ENCODE data around the gene KRTAP26-1. TPM values are rescaled to one million over a fixed set of nuclear protein-coding genes. Genes with fewer than 3 reads are reported as not detected.

The KRTAP26-1 gene
- total RNA-seq, 1 experiment from 2014 or later: not detected

DNA sequence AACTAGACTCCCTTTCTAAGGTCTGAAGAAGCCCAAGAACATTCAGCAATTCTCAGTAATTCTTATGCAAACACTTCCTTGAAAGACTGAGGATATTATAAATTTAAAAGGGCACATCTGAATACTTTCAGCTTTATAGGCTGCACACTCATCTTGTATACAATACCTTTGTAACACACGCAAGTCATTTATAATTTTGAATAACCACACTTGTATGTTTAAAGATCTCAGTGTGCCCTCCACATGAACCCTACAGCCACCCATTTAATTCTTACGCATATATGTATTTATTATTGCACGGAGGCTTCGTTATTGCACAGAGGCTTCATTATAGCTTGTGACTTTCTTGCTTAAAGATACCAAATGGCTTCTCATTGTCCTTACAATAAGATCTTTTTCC is 18.6 kb upstream of the KRTAP26-1 start:
- H3K4me3 Mint-ChIP-seq (ENCODE audit: low read depth, unreplicated experiment): no peak overlapping the region
- BruUV-seq (replicated peaks): no TSS peak
- no peaks in the 10 kb centered on the region for H3K9me3 Mint-ChIP-seq (ENCODE audit: low read depth, unreplicated experiment)
- no peak for DNase-seq
- no peaks in the 10 kb centered on the region for H3K36me3 Mint-ChIP-seq (ENCODE audit: insufficient read depth, unreplicated experiment)
- intact Hi-C loops (cut with micrococcal nuclease; ENCODE audit: unreplicated experiment): no loop called here
- no peak overlapping the region for H3K27ac Mint-ChIP-seq (ENCODE audit: unreplicated experiment)
- no peaks in the 10 kb centered on the region for H3K27me3 Mint-ChIP-seq (ENCODE audit: unreplicated experiment)
- no peaks in the 10 kb centered on the region for H3K4me1 Mint-ChIP-seq (ENCODE audit: low read depth, unreplicated experiment)
- CTCF ChIA-PET: no interaction called here
- TF ChIP-seq, protein P1, sequence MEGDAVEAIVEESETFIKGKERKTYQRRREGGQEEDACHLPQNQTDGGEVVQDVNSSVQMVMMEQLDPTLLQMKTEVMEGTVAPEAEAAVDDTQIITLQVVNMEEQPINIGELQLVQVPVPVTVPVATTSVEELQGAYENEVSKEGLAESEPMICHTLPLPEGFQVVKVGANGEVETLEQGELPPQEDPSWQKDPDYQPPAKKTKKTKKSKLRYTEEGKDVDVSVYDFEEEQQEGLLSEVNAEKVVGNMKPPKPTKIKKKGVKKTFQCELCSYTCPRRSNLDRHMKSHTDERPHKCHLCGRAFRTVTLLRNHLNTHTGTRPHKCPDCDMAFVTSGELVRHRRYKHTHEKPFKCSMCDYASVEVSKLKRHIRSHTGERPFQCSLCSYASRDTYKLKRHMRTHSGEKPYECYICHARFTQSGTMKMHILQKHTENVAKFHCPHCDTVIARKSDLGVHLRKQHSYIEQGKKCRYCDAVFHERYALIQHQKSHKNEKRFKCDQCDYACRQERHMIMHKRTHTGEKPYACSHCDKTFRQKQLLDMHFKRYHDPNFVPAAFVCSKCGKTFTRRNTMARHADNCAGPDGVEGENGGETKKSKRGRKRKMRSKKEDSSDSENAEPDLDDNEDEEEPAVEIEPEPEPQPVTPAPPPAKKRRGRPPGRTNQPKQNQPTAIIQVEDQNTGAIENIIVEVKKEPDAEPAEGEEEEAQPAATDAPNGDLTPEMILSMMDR (IDR thresholded peaks at IDR 0.05; ENCODE audit: unreplicated experiment): no peak

DNA sequence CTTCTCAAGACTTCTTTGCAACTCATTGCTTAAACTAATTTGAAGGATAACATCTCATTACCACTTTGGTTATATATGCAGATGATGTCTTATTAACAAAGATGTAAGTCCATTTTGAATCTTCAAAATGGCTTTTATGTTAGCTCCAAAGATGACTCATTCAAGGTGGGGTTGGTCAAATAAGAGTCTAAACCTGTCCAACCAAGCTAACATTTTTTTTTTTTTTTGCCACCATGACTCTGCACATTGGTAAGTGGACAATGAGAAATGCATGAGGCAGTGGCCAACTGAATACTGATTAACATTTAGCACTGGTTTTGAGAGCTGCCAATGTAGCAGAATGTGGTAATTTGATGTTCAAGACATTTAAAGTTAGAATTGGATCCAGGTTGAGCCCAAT is 17.7 kb upstream of the KRTAP26-1 start:
- no TSS peak for BruUV-seq (replicated peaks)
- no peaks in the 10 kb centered on the region for H3K9me3 Mint-ChIP-seq (ENCODE audit: low read depth, unreplicated experiment)
- CTCF ChIA-PET: no interaction called here

DNA sequence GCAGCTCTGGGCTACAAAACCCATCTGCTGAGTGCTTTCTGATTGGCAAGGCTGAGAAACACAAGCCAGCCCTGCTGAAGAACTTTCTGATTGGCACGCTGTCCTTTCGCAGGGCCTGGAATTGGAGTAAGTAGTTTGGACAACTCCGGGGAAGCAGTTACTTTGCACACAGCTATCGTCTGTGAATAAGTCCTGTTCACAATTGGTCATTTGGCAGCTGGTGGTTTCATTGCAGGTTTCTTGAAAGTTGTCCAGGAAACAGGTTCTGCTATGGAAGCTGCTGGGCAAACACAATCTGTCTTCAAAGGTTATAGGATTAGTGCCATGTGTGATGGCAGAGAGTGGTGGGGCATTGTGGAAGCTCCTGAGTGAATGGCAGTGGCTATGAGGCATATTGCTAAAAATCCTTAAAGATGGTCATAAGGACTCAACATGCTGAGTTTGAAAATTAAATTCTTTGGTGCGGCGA is 17.2 kb upstream of the KRTAP26-1 start, which contains the start of gene KRTAP27-1:
Gene KRTAP27-1, minus strand, starts transcription at position 419 of the 469 bp plus-strand sequence. Its CDS starts 26 bp downstream, at position 393.
- no peaks in the 10 kb centered on the region for H3K4me1 Mint-ChIP-seq (ENCODE audit: low read depth, unreplicated experiment)
- no peaks in the 10 kb centered on the region for H3K9me3 Mint-ChIP-seq (ENCODE audit: low read depth, unreplicated experiment)
- CTCF ChIA-PET: no interaction called here
- no peak within 1 kb of the TSS for H3K27ac Mint-ChIP-seq (ENCODE audit: unreplicated experiment)
- intact Hi-C loops (cut with micrococcal nuclease; ENCODE audit: unreplicated experiment): no loop called here
- TF ChIP-seq, protein P1 (IDR thresholded peaks at IDR 0.05; ENCODE audit: unreplicated experiment): no peak
- no peak within 1 kb of the TSS for H3K4me3 Mint-ChIP-seq (ENCODE audit: low read depth, unreplicated experiment)
- H3K27me3 Mint-ChIP-seq (ENCODE audit: unreplicated experiment): no peaks in the 10 kb centered on the region
- BruUV-seq (replicated peaks): no TSS peak
- no peak for DNase-seq
- no peaks in the 10 kb centered on the region for H3K36me3 Mint-ChIP-seq (ENCODE audit: insufficient read depth, unreplicated experiment)

More for the DNA sequence above, 17.7 kb upstream of the KRTAP26-1 start:
- no peak overlapping the region for H3K27ac Mint-ChIP-seq (ENCODE audit: unreplicated experiment)
- TF ChIP-seq, protein P1 (IDR thresholded peaks at IDR 0.05; ENCODE audit: unreplicated experiment): no peak
- no peaks in the 10 kb centered on the region for H3K27me3 Mint-ChIP-seq (ENCODE audit: unreplicated experiment)
- no peak overlapping the region for H3K4me3 Mint-ChIP-seq (ENCODE audit: low read depth, unreplicated experiment)
- intact Hi-C loops (cut with micrococcal nuclease; ENCODE audit: unreplicated experiment): no loop called here
- DNase-seq: no peak
- no peaks in the 10 kb centered on the region for H3K4me1 Mint-ChIP-seq (ENCODE audit: low read depth, unreplicated experiment)
- H3K36me3 Mint-ChIP-seq (ENCODE audit: insufficient read depth, unreplicated experiment): no peaks in the 10 kb centered on the region

DNA sequence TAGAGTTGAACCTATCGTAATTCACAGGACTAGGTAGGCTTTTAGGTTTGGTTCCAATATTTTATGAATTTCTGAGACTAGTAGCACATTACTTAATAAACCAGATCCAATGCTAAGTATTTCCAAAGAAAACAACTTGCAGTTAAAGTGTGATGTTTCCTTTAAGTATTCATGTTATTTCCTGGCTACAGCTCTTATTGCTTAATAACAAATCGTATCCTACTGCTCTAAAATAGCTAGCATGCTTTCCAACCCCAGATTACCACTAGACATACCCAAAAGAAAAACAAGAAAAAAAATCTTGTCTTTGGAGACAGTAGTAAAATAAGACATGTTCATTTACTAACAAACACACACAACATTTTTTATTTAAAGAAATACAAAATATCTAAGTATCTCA is 16.5 kb upstream of the KRTAP26-1 start:
- BruUV-seq (replicated peaks): no TSS peak
- Mint-ChIP-seq H3K27ac (ENCODE audit: unreplicated experiment) (no peak overlapping the region), H3K4me1 (ENCODE audit: low read depth, unreplicated experiment) (no peaks in the 10 kb centered on the region), H3K9me3 (ENCODE audit: low read depth, unreplicated experiment) (no peaks in the 10 kb centered on the region), H3K27me3 (ENCODE audit: unreplicated experiment) (no peaks in the 10 kb centered on the region), H3K4me3 (ENCODE audit: low read depth, unreplicated experiment) (no peak overlapping the region), H3K36me3 (ENCODE audit: insufficient read depth, unreplicated experiment) (no peaks in the 10 kb centered on the region)
- CTCF ChIA-PET: no interaction called here
- intact Hi-C loops (cut with micrococcal nuclease; ENCODE audit: unreplicated experiment): no loop called here
- DNase-seq: no peak
- TF ChIP-seq, protein P1 (IDR thresholded peaks at IDR 0.05; ENCODE audit: unreplicated experiment): no peak

Data from Calu3 (cell line).